ENCODE measurements around the gene HYKK. TPM values are rescaled to one million over a fixed set of nuclear protein-coding genes. Genes with fewer than 3 reads are reported as not detected.

The HYKK gene
- total RNA-seq, 3 donors from 2014 or later = 8.6 to 14.7 (median 10.9) TPM

- intact Hi-C loops (cut with DNase I; ENCODE audit: low total_unique reads) = no loop called here
- no peaks in the 10 kb centered on the region for H3K9me3 ChIP-seq
- no peak for TF ChIP-seq POLR2A (IDR thresholded peaks at IDR 0.05)
- no peak for TF ChIP-seq POLR2AphosphoS5 (IDR thresholded peaks at IDR 0.05)
- no peak for TF ChIP-seq CTCF (IDR thresholded peaks at IDR 0.05)
- H3K27me3 ChIP-seq = no peaks in the 10 kb centered on the region
- H3K36me3 ChIP-seq = no peaks in the 10 kb centered on the region
- peak overlapping the region in 2 of 3 donors; percentile 69 to 77 for H3K4me3 ChIP-seq
- peak overlapping the region in 1 of 2 donors; percentile 54 for H3K27ac ChIP-seq
- H3K4me1 ChIP-seq = no peaks in the 10 kb centered on the region
- DNase-seq (ENCODE audit: low spot score in 2 of 2) = no peak
Observed at GRCh38 chr15:78564743-78565096, 57.3 kb downstream of the HYKK start.

- peak; percentile 78 to 85 for DNase-seq (ENCODE audit: low spot score in 2 of 2)
- no peaks in the 10 kb centered on the region for H3K9me3 ChIP-seq
- peak within 1 kb of the TSS; percentile 52 to 77 (median 69) for H3K4me3 ChIP-seq
- H3K36me3 ChIP-seq = no peaks in the 10 kb centered on the region
- TF ChIP-seq POLR2AphosphoS5 (IDR thresholded peaks at IDR 0.05) (no peak), CTCF (IDR thresholded peaks at IDR 0.05) (no peak), POLR2A (IDR thresholded peaks at IDR 0.05) (no peak)
- H3K27me3 ChIP-seq = no peaks in the 10 kb centered on the region
- H3K4me1 ChIP-seq = no peaks in the 10 kb centered on the region
- intact Hi-C loops (cut with DNase I; ENCODE audit: low total_unique reads) = no loop called here
- peak within 1 kb of the TSS; percentile 33 to 54 for H3K27ac ChIP-seq
Observed at GRCh38 chr15:78565097-78565950, 57.9 kb downstream of the HYKK start, which contains the start of gene CHRNA5. TSS of gene CHRNA5 (plus strand) at chr15:78565520. CDS start at chr15:78565720, 200 bp downstream.

- DNase-seq (ENCODE audit: low spot score in 2 of 2) = no peak
- intact Hi-C loops (cut with DNase I; ENCODE audit: low total_unique reads) = no loop called here
- H3K27ac ChIP-seq = peak overlapping the region; percentile 33 to 54
- no peaks in the 10 kb centered on the region for H3K36me3 ChIP-seq
- no peaks in the 10 kb centered on the region for H3K4me1 ChIP-seq
- no peaks in the 10 kb centered on the region for H3K9me3 ChIP-seq
- H3K4me3 ChIP-seq = peak overlapping the region; percentile 52 to 77 (median 69)
- TF ChIP-seq POLR2AphosphoS5 (IDR thresholded peaks at IDR 0.05) = no peak
- peak in 1 of 3 donors; percentile 33 for TF ChIP-seq CTCF (IDR thresholded peaks at IDR 0.05)
- no peak for TF ChIP-seq POLR2A (IDR thresholded peaks at IDR 0.05)
- H3K27me3 ChIP-seq = no peaks in the 10 kb centered on the region
Observed at GRCh38 chr15:78565951-78566774, 58.8 kb downstream of the HYKK start.

- Histone ChIP-seq H3K4me3 (no peak overlapping the region), H3K36me3 (no peaks in the 10 kb centered on the region), H3K9me3 (no peaks in the 10 kb centered on the region), H3K4me1 (no peaks in the 10 kb centered on the region), H3K27ac (no peak overlapping the region), H3K27me3 (no peaks in the 10 kb centered on the region)
- intact Hi-C loops (cut with DNase I; ENCODE audit: low total_unique reads) = no loop called here
- DNase-seq (ENCODE audit: low spot score in 2 of 2) = no peak
- TF ChIP-seq POLR2A (IDR thresholded peaks at IDR 0.05) (no peak), POLR2AphosphoS5 (IDR thresholded peaks at IDR 0.05) (no peak), CTCF (IDR thresholded peaks at IDR 0.05) (no peak)
Observed at GRCh38 chr15:78567531-78567930, 60.2 kb downstream of the HYKK start.

Measured in breast epithelium (tissue), 4 donors.